Femur (tissue), 1 donor: Measurements from ENCODE around the gene C2orf76.
A peak's percentile ranks its signal among the peaks of the same experiment; 100 is the strongest.

Source experiments
- DNase-seq: peaks from one replicate; pipeline ENCODE4 v3.0.0-alpha.2; 2017

Gene C2orf76

DNA sequence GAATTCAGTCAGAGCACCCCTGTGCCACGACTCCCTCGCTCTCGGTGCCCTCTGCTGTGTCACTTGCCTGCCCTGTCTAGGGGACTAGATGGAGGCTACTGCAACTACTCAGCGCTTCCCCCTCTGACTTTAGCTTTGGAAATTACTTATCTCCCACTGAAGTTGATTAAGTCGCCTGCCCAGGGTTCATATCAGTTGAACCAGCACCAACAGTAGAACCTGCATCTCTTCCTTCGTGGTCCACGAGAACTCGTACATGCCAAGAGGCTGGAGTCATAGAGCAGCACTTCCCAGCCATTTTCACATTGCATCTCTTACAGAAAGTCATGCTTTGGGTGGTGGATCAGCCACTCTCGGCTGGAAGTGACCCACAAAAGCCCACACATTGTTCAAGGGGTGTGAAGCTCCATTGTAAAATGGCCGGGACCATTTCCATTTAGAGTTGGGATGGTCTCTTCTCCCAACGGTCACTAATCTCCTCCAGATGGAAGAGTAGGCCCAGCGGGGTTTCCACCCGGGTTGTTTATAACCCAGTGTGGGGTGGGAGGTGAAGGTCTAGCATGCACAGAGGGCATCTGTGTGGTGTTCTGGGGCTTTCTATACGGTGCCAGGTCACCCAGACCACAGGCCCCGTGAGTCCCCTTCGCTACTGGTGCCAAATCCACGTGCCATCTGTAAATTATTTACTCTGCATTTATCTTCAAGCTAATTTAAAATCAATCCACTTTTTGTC, 105.0 kb downstream of the C2orf76 start:
- DNase-seq = no peak

DNA sequence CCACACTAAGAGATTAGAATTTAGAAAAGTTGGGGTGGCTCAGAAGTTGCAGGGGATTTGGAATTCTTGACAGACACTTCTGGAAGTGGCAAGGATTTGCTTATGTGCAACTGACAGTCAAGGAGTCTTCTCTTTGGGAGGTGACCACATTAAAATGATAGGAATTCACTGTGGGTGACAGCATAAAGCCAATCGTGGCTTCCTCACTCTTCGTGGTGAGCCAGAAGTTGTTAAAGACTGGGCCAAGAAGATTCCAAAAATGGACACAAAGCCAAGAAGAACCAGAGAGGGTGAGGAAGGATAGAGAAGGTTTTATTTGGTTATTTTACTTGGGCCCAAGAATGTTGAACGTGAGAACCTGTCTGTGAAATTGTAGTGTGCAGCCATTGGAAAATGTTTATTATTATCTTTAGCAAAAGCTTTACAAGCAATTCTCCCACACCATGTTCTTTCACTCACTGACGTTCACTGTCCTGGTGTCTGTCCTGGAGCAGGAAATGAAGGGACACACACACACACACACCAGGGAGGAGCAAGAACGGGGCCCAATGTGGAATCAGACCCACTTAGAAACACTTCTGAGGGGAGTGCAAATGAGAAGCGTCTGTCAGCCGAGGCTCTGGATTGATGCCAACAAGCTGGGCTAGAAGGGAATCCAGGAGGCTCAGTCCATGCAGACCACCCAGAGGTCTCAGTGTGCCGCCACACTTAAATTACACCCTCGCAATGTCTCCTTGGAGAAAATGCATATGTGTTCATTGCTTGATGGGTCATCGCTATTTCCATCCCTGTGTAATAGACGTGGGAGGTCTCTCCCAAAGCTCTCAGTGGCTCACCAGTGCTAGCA, 105.8 kb downstream of the C2orf76 start:
- peak; percentile 46 for DNase-seq

DNA sequence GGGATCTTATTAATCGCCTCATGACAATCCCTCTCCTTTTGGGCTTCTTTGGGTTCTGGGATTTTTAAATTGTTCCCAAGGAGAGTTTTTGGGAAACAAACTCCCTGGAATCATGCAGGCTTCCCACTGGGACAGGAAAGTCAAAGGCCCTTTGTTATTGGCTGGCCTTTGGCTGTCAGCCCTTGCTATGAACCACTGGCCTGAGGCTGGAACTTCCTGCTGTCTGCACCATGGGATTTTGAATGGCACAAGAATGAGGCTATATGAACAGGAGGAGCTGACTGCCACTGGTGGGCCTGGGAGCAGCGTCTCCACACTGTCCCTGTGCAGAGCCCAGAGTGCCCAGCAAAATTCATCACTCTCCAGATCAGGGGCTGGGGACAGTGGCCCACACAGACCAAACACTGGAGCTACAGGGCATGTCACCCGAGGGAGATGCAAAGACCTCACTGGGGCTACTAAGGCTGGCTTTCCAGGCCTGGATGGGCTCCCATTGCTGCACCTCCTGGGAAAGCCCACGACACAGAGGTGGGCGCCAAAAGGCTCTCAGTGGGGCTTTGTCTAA, 107.3 kb downstream of the C2orf76 start:
- no peak for DNase-seq

DNA sequence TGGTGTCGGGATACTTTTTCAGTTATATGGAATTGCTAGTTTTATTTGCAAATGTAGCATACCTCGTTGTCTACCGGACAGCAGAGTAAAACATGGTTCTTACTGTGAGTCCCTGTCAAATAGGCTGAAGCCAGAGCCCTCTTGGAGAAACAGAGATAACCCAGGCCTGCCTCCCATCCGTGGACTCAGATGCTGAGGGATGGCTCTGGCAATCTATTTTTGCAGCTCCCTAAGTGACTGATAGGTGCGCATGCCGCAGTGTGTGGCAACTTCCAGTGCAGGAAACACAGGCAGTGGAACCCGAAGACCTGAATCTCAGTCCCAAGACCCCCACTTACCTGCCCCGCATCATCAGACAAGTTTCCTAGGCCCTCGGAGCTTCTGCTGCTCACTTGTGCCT, 109.4 kb downstream of the C2orf76 start:
- DNase-seq = no peak

DNA sequence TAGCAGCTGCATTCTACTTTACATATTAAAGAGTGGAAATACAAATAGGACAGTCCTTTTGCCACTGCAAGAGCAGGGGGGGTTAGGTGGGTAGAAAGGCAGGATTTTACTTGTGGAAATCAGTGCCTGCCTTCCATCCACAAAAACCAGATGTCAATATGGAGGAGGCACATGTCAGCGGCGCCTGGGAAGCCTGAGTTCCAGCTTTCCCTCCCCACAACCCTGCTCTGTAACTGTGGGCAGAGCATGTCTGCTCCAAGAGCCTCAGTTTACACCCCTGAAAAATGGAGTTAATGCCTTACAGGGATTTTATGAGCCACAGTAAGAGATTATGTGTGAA, 110.1 kb downstream of the C2orf76 start:
- DNase-seq = no peak

DNA sequence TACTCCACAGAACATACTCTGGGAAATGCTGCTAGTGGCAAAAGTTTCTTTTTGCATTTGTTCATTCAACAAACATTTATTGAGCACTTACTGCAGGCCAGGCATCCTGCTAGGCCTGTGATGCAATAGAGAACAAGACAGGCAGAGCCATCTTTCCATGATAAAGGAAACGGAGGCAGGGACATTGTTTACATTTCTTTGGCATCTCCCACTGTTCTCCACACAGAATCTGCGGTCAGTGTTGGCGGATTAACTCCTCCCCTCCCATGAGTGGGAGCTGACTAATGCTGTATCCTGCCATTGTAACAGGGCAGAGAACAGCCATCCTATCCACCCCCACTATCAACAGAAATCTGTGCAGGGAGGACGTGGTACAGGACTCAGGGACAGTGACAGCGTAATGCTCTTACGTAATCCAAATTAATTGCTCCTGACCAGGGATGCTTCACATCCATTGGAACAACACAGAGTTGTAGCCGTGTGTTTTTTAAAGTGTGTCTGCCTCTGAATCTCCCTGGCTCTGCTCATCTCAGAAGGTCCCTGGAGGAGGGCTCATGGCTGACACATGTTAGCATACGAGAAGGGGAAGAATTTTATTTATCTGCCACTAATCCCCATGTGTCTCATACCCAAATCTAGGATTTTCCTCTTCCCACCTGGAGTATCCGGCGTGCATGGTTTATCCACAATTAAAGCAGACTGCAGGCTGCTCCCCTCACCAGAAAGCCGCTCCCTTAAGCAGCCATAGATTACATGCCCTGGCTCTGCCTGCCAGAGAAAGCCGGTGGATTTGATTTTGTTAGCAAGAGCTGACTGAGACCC, 110.7 kb downstream of the C2orf76 start:
- no peak for DNase-seq

DNA sequence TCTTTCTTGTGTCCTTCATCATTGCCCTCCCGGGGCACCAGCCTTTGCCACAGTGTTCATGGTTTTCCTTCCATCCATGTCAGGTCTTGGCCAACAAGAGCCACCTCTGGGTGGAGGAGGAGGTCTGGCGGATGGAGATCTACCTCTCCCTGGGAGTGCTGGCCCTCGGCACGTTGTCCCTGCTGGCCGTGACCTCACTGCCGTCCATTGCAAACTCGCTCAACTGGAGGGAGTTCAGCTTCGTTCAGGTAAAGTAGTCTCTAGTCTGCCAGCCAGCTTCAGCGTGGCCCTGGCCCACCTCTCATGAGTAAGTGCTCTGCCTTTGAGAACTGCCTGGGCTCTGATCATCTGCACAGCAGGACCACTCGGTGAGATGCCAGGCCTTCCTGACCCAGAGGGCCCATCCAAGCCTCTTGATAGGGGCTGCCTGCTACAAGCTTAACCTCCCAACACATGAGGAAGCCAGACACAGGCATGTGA, 112.0 kb downstream of the C2orf76 start:
- no peak for DNase-seq

DNA sequence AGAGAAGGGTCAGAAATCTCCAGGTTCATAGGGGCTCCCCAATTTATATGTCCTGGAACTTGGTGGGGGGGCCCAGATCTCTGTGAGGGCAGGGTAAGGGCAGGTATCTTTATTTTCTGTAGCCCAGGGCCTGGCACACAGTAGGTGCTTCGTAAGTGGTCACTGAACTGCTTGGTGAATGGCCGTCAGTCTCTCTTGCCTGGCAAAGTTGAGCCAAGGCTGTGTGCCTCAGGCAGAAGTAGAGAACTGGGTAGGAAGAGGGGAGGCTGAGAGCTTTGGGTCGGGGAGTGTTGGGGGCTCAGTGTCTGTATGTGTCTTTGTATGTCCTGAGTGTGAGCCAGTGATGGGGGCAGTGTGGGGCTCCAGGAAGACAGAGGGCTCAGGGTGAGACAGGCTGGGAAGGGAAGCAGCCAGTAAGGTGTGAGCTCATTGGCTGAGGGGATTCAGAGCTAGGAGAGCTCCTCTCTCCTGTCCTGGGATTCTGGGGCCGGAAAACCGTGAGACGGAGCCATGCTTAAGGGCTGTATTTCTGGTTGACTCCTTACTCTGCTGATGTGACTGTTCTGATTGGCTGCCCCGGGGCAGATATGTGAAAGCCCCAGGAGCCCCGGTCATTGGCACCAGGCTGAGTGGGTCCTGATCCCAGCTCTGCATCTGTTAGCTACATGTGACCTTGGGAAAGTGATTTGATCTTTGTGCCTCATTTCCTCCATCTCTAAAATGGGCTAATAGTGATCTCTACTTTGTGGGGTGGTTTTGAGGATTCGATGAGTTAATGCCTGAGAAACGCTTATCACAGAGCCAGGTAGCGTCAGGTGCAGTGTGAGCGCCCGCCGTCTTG, 112.7 kb downstream of the C2orf76 start:
- peak; percentile 2 for DNase-seq

DNA sequence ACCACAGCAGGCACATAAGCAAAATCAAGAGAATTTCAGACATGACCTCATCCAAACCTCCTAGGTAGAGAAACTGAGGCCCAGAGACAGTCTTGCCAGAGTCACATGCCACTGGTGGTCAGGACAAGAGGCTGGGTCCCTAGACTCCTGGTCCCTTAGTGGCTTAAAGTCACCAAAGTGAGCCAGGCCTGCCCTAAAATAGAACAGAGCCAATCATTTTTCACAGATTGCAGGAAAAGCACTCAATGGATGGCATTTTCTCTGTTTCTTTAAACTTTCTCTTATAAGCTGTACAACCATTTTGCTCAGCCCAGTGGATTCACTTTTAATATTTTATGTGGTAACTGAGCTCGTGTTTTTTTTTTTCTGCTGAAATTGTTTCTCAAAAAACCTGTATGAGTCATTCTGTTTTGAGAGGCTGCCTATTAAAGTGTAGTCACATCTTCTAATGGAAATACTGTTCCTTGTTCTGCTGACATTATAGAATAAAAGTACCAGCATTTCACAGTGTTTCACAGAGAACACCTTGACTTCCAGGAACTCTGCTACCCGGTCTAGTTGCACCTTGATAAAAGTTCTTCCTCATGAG, 113.4 kb downstream of the C2orf76 start:
- peak; percentile 0 for DNase-seq
